Measurements from ENCODE around the gene ARHGAP22.

DNA sequence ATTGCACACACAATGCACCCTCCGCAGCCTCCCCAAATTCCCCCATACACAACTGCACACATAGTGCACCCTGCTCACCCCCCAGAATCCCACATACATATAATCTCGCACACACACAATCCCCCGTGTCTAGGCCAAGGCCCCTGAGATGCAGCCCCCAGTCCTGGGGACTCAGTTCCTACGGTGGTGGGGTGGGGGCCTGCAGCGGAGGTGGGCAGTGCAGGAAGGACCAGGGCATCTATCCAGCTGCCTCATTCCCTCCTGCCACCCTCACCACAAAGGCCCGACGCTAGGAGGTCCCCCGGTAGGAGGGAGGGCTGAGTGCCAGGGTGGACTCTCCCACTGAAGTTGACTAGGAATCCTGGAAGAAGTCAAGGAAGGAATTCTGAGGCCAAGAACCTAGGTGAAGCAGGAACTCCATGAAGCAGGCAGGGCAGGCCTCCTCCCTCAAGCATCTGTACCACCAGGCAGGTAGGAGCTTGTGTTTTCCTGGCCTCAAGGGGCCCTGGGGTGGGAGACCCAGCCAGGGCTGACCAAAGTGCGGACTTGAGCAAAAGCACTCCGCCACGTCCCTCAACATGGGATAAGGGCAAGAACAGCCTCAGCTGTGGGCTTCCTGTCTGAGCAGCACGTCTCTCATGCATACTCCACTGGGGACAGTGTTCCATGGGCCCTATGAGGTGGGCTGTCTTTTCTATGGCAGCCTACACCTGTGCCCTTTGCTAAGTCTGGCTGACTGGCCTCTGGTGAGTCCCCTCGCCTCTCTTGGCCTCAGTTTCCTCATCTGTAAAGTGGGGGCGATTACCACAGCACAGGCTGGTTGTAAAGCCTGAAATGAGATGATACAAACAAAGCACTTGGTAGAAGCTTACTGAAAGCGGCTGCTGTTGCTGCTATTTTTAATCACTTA is 152.6 kb downstream of the ARHGAP22 start:
- TF ChIP-seq, protein P1, sequence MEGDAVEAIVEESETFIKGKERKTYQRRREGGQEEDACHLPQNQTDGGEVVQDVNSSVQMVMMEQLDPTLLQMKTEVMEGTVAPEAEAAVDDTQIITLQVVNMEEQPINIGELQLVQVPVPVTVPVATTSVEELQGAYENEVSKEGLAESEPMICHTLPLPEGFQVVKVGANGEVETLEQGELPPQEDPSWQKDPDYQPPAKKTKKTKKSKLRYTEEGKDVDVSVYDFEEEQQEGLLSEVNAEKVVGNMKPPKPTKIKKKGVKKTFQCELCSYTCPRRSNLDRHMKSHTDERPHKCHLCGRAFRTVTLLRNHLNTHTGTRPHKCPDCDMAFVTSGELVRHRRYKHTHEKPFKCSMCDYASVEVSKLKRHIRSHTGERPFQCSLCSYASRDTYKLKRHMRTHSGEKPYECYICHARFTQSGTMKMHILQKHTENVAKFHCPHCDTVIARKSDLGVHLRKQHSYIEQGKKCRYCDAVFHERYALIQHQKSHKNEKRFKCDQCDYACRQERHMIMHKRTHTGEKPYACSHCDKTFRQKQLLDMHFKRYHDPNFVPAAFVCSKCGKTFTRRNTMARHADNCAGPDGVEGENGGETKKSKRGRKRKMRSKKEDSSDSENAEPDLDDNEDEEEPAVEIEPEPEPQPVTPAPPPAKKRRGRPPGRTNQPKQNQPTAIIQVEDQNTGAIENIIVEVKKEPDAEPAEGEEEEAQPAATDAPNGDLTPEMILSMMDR (IDR thresholded peaks at IDR 0.05) = no peak
- TF ChIP-seq ZFX (IDR thresholded peaks at IDR 0.05; ENCODE audit: borderline replicate concordance) = no peak
